Measurements from ENCODE around the gene ZNF256.

DNA sequence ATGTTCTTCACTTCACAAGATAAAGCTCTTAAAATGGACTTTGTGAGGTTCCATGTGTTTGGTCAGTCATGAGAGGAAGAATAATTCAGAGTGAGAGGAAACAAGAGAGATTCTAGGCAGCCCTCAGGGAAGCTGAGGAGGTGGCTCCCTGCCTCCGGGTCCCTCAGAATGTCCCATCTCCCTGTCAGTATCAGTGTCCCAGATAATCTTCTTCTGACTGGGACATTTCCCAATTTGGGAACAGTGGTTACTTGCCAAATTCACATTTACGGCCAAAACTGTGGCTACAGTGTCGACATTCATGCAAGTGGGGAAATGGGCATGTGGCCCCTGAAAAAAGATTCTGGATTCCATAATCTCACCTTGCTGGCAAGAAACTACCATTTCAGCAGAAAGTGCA, 40.1 kb downstream of the ZNF256 start:
- TF ChIP-seq, protein P1, sequence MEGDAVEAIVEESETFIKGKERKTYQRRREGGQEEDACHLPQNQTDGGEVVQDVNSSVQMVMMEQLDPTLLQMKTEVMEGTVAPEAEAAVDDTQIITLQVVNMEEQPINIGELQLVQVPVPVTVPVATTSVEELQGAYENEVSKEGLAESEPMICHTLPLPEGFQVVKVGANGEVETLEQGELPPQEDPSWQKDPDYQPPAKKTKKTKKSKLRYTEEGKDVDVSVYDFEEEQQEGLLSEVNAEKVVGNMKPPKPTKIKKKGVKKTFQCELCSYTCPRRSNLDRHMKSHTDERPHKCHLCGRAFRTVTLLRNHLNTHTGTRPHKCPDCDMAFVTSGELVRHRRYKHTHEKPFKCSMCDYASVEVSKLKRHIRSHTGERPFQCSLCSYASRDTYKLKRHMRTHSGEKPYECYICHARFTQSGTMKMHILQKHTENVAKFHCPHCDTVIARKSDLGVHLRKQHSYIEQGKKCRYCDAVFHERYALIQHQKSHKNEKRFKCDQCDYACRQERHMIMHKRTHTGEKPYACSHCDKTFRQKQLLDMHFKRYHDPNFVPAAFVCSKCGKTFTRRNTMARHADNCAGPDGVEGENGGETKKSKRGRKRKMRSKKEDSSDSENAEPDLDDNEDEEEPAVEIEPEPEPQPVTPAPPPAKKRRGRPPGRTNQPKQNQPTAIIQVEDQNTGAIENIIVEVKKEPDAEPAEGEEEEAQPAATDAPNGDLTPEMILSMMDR (IDR thresholded peaks at IDR 0.05; ENCODE audit: poor library complexity): no peak
- no peak for TF ChIP-seq EZH2 (IDR thresholded peaks at IDR 0.05; ENCODE audit: borderline replicate concordance)
